Hepatocyte (in vitro differentiated cells): ENCODE measurements around the gene TOP3A.

Experiments
- EZH2 ChIP-seq: fragments of 200-600 bp; sonication (generic); IDR thresholded peaks from 2 replicates; pipeline ENCODE4 v1.6.1; 2016; ENCODE audit warnings: antibody characterized with exemption, mild to moderate bottlenecking, borderline replicate concordance
- TF ChIP-seq, protein P1 (sequence below): fragments of 200-600 bp; sonication (generic); IDR thresholded peaks from 2 replicates; pipeline ENCODE4 v1.5.1; 2016; ENCODE audit warnings: antibody characterized with exemption, mild to moderate bottlenecking; ENCODE audit not compliant: poor library complexity

DNA sequence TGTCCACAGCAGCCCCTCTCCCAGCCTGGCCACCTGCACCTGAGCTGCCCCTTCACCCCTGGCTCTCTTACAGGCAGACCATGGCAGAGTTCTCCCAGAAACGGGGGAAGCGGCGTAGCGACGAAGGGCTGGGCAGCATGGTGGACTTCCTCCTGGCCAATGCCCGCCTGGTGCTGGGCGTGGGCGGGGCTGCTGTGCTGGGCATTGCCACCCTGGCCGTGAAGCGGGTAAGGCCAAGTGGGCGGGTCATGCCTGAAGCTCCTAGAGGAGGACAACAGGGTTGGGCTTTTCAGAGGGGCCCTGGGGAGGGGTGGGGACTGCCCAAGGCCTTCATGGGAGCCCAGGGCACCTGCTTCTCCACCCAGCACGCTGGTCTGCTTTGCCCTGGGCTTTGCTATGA, 52.2 kb downstream of the TOP3A start:
- TF ChIP-seq, protein P1, sequence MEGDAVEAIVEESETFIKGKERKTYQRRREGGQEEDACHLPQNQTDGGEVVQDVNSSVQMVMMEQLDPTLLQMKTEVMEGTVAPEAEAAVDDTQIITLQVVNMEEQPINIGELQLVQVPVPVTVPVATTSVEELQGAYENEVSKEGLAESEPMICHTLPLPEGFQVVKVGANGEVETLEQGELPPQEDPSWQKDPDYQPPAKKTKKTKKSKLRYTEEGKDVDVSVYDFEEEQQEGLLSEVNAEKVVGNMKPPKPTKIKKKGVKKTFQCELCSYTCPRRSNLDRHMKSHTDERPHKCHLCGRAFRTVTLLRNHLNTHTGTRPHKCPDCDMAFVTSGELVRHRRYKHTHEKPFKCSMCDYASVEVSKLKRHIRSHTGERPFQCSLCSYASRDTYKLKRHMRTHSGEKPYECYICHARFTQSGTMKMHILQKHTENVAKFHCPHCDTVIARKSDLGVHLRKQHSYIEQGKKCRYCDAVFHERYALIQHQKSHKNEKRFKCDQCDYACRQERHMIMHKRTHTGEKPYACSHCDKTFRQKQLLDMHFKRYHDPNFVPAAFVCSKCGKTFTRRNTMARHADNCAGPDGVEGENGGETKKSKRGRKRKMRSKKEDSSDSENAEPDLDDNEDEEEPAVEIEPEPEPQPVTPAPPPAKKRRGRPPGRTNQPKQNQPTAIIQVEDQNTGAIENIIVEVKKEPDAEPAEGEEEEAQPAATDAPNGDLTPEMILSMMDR, result no peak
- no peak for TF ChIP-seq EZH2
